HL-60/S4 (cell line): ENCODE results near the gene LMNTD1.
"Not testable (repeated sequence)": the region's sequence is repeated elsewhere in the genome, so short reads cannot be mapped to it uniquely, and the experiment has no call there.

Experiments
- in situ Hi-C: fragments of 300-500 bp; cut with MboI; formaldehyde crosslinking; loops from 2 replicates; pipeline ENCODE4 v1.14.3; 2022; ENCODE audit warnings: low sequenced_read_pairs

Gene LMNTD1

DNA sequence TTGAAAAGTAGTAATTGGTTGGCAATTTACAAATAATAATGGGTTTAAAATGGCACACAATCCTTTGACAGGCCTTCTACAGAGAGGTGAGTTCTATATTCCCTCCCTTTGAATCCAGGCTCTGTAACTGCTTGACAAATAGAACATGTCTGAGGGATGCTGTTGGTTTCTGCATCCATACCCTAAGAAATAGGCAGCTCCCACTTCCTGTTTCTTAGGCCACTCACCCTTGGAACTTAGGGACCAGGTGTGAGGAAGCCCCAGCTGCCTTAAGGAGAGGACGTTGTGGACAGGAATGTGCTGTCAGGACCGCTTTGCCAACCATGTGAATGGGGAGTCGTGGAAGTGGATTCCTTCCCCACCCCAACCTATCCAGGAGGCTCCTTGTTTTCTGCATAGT, 59.4 kb downstream of the LMNTD1 start:
- in situ Hi-C loops = no loop called here

DNA sequence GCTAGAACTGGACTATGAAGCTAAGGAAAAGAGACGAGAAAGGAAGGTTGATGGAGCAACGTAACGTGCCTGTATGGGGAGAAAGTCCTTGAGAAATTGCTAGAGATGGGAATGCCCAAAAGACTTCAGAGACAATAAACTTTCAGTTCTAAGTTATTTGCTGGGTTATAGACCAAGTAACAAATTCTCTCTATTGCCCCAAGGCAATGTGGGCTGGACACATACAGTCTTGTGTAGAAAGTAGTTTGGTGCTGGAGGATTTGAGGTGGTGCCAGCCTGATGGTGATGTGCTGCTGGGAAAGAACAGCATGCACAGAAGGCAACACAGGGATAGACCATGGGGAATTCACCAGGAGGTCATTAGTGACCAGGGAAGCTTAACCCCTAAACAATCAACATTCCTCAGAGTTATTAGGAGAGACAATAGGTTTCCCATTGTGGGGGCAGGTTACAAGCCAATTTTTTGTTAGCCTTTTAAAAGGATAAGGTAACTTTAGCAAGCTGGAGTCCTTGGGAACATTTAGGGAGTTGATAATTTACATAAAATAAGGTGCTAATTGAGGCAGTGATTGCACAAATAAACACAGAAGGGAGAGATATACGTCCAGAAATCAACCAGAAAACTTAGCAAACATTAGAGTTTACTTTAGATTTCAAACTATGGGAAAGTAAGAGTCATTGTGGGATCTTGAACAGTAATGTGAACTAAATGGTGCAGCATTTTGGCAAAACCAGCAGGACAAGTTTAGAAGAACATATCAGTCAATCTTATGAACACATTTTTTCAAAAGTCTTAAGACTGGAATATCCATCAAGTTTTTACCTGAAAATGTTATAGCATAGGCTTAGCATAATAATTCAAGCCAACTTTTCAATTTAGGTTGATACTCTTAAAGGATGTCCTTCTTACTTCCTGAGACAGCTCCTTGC, 61.4 kb downstream of the LMNTD1 start:
- in situ Hi-C loops = no loop called here

DNA sequence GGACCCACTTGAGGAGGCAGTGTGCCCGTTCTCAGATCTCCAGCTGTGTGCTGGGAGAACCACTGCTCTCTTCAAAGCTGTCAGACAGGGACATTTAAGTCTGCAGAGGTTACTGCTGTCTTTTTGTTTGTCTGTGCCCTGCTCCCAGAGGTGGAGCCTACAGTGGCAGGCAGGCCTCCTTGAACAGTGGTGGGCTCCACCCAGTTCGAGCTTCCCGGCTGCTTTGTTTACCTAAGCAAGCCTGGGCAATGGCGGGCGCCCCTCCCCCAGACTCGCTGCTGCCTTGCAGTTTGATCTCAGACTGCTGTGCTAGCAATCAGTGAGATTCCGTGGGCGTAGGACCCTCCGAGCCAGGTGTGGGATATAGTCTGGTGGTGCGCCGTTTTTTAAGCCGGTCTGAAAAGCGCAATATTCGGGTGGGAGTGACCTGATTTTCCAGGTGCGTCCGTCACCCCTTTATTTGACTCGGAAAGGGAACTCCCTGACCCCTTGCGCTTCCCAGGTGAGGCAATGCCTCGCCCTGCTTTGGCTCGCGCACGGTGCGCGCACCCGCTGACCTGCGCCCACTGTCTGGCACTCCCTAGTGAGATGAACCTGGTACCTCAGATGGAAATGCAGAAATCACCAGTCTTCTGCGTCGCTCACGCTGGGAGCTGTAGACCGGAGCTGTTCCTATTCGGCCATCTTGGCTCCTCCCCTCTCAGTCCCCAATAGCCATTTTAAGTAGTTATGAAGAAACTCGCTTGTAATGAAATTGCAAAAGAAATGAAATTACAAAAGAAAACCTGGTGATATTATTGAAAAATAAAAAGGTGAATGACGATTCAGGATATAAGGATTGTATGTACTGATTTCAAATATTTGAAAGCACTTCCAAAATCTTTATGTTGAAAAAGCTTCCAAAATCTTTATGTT, 63.9 kb downstream of the LMNTD1 start:
- in situ Hi-C loops = not testable (repeated sequence)

DNA sequence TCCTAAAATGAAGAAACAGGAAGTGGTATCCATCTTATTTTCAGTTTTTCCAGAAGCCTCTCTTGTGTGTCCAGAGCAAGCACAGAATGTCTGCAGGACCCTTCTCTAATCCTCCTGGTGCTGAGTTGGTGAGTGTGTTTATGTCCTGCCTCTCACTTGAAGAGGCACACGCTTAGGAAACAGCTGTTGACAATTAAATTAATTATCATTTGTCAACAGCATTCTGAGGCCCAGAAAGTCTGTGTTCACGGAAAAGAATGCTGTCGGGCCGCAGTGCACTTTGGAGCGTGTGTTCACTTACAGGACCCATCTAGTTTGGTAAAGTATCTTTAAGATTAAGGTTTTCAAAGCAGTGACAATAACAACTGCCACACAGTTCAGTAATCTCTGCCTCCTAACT, 70.5 kb downstream of the LMNTD1 start:
- in situ Hi-C loops = no loop called here

DNA sequence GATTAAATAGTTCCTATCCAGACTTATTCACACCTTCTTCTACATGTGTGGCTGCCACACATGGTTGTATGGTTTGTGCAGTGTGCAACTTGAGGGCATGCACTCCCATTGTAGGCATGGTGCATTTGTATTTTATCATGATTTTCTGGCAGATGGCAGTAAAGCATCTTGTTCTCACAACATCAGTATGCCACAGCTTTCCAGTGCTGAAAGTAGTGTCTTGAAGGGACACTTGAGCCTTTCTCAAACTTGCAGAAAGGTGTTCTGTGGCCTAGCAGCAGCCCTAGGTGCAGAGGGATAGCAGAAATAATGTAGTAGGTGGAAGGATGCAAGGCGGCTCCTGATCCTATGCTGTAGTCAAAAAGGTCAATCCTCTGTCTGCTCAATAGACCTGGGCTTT, 72.9 kb downstream of the LMNTD1 start:
- in situ Hi-C loops = no loop called here

DNA sequence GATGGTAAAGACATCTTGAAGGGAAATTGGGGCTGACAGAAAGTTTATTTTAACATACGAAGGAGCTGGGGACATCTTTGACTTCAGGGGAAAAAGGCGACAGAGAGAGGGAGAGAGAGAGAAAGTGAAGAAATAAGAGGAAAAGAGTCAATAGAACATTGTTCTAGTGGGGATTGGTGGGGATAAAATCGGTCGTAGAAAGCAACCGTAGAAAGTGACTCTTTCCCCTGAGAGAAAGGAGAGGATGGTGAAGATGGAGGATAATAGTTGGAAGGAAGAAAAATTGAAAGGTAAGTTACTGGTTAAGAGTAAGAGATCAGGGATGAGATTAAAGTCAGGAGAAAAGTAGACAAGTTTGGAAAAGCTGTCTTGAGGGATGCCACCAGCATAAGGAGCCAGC, 75.9 kb downstream of the LMNTD1 start:
- in situ Hi-C loops = no loop called here

DNA sequence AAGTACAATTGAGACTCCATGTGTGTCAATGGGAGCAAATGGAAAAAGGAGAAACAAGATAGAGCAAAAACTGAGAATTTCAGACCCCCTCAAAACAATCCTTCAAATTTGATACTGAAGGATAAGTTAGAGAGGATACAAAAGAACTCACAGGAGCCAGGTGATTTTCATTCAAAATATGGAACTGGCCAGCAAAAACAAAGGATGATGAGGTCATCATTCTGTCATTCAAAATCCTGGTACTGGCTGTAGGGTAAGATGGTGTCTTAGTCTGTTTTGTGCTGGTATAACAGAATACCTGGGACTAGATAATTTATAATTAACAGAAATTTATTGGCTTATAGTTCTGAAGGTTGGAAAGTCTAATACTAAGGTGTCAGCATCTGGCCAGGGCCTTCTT, 80.6 kb downstream of the LMNTD1 start:
- in situ Hi-C loops = no loop called here

DNA sequence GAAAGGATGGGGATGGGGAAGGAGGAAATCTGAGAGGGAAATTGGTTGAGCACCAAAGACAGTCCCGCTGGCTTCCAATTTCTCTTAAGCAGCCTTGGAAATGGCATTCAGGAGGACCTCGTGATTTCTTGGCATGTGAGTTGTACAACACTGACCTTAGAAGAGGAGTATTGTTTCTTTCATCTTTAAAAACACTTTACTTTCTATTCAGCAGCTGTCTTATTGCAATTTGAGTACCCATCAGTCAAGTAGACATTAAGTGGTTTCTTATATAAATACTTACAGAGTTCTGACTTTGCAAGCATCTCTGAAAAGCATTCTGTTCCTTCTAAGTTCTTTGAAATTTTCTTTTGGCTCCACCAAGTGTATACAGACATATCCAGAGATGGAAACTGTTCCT, 83.2 kb downstream of the LMNTD1 start:
- in situ Hi-C loops = no loop called here

DNA sequence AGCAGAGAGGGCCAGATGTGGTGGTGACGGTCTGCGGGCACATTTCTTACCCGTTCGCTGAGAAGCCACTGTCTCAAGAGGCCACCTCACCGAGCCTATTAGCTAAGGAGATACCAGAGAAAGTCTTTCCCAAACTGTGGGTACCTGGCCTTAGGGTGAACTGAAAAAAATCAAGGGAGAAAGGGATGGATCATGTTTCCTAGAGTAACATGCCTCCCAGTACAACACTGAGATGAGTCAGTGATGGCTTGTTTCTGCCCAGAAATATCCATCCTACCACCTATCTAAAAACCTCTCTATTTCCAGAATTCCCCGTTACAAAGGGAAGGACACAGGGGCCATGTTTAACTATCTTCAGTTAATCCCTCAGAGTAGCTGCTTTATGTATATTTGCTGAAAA, 83.7 kb downstream of the LMNTD1 start:
- in situ Hi-C loops = no loop called here

DNA sequence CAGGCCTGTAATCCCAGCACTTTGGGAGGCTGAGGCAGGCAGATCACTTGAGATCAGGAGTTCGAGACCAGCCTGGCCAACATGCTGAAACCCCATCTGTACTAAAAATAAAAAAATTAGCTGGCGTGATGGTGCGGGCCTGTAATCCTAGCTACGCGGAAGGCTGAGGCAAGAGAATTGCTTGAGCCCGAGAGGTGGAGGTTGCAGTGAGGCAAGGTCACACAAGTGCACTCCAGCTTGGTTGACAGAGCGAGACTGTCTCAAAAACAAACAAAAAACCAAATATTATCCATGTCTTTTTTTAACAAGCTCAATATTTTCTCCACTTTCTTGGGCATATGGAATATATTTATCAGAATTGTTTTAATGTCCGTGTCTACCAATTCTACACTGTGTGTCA, 89.6 kb downstream of the LMNTD1 start:
- in situ Hi-C loops = no loop called here

DNA sequence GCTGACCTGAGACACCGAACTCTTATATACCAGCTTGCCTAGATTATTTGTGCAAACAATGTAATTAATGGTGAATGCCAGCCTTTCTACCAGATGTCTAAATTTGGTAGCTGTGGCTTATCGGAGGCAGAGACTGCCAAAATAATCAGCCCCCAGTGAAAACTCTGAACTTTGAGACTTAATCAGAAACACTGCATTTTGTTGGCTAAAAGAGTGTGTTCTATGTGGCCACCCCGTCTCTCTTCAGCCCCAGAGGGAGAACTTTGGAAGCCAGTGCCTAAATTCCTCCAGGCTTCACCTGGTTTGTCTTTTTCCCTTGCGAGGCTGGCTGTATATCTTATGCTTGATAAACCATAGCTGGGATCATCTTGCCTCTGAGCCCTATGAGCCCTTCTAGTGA, 90.1 kb downstream of the LMNTD1 start:
- in situ Hi-C loops = no loop called here

DNA sequence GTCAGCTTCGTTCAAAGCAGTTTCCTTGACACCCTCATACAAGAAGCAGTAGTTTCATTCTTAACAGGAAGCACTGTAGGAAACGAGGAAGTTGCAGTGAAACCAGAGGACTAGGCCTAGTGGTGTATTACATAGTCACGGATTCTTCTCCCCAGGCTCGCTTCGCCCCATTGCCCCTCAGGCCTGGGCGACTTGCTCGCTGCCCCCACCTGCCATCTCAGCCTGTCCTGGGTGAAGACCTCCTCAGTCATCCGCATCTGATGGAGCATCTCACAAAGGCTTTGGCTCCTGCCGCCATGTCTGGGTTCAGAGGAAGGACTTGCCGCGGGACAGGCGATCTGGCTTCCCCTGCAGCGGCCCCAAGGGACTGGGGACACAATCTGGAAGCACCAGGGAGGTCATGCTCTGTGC, 93.5 kb downstream of the LMNTD1 start:
- in situ Hi-C loops = no loop called here

DNA sequence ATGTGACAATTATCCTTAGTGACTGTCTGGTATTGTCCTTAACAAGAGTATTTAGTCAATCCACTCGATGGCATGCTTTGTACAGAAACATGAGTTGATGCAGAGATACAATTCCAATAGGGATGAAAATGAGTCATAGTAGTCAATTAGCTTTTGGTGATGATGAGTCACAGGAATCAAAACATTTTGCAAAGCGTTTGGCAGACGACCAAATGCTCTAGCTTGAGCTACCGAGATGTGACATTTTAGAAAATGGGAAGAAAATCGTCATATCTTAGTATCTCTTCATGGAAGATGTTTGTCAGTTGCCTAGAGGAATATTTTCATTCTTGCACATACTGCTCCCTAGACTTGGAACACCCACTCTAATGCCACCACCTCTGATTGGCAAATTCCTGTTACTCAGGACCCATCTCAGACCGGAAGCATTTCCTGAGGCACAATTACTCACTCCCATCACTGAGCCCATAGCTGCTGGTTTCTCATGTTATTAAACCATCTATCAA, 95.0 kb downstream of the LMNTD1 start:
- in situ Hi-C loops = no loop called here

DNA sequence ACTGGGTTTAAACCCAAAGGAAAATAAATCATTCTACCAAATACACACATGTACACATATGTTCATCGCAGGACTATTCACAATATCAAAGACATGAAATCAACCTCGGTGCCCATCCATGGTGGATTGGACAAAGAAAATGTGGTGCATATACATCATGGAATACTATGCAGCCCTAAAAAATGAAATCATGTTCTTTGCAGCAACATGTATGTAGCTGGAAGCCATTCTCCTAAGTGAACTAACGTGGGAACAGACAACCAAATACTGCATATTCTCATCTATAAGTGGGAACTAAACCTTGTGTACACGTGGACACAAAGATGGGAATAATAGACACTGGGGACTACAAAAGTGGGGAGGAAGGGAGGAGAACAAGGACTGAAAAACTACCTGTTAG, 96.6 kb downstream of the LMNTD1 start:
- in situ Hi-C loops = no loop called here

DNA sequence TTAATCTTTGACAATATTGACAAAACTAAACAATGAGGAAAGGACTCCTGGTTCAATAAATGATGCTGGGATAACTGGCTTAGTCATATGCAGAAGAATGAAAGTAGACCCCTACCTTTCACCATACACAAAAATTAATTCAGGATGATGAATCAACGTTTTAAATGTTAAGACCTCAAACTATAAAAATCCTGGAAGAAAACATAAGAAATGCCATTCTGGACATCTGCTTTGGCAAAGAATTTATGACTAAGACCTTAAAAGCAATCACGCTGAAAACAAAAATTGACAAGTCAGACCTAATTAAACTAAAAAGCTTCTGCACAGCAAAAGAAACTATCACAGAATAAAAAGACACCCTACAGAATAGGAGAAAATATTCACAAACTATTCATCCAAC, 97.4 kb downstream of the LMNTD1 start:
- in situ Hi-C loops = no loop called here

DNA sequence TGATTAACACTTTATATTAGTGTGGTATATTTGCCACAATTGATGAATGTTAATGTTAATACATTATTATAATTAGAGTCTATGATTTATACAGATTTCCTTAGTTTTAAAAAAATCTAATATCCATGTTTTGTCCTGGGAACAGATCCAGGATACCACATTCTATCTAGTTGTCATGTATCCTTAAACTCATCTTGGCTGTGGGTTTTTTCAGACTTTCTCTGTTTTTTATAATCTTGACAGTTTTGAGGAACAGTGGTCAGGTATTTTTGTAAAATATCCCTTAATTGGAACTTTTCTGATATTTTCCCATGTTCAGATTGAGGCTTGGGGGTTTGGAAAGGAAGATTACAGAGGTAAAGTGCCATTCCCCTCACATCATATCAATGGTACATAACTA, 104.1 kb downstream of the LMNTD1 start:
- in situ Hi-C loops = loop anchor here (25.0 kb wide), 1 partner anchor 563 kb away; no protein-coding TSS in a partner anchor

DNA sequence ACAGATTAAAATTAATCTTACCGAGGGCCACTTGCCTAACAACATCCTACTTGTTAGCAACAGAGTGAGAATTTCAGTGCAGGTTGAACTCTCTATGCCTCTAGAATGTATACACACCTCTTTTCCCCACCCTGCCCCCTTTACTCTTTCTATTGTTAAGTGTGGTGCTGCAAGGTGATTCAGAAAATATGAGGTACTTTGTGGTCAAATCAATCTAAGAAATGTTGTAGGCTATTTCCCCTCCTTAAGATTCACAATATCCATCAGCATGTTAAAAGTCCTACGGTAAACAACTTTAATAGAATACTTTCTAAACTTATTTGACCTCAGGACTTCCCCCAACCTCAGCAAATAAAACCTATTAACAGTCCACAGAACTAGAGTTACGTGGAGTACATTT, 106.0 kb downstream of the LMNTD1 start:
- in situ Hi-C loops = loop anchor here (25.0 kb wide), 1 partner anchor 565 kb away; no protein-coding TSS in a partner anchor

DNA sequence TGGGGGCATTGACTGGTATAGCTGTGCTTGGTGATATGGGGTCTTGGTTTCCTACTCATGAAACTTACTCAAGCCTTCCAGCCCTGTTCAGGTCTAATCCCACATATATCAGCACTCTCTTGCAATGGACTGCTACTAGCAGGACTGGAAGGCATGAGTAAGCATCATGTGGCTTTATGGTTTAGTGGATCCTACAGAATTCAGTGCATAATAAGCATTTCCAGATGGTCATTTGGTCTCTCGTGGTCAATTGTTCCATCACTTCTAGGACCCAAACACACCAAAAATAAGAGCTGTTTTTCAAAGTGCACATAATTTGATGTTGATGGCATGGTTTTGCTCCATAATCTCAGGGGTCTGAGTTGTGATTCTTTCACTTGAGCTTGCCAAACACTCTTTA, 114.4 kb downstream of the LMNTD1 start:
- in situ Hi-C loops = loop anchor here (25.0 kb wide), 1 partner anchor 574 kb away; no protein-coding TSS in a partner anchor

DNA sequence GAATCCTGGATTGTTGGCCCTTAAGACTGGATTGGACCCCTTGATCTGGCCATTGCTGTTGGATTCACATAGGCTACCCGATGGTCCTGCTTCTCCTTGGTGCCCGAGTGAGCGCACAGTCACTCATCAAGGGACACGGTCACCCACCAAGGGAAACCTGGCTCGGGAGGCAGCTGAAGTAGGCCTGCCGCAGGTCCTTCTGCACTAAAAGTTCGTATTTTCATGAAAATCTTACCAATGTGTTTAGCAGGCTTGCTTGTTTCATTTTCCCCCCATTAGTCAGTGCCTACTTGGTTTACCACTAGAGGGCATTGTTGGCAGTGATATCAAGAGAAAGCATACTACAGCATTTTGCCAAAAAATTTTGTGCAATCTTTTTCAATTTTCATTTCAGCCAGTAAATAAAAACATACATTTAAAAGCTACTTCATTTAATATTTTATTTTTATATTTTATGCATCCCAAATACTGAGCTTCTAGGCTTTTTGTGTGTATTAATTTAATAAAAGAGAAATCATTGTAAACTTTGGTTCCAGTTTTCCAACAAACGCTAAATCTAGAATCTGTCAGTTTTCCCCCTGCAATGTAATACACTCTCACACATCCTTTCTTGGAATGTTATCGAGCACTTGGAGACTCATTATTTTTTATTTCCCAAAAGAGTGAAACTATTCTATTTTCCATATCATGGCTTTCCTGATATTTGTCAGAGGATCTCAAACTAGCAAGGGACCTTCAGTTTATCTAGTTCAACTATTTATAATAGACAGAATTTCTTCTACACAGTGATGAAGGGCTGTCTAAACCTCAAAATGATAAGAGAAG, 116.7 kb downstream of the LMNTD1 start:
- in situ Hi-C loops = loop anchor here (25.0 kb wide), 1 partner anchor 576 kb away; no protein-coding TSS in a partner anchor

DNA sequence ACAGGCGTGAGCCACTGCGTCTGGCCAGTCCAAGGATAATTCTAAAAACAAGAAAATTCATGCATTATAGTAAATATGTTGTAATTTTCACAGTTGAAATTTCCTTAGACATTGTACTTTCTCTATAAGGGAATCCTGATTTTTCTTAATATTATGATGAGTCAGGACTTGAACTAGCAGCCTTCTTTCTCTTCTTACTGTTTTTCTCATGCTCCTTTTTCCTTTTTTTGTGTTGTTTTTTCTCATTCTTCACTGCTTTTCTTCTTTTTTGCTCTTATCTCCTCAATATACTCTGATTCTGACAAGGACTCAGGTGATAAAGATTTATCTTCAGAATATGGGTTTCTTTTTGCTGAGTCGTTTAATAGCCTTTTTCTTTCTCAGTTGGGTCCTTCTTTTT, 117.7 kb downstream of the LMNTD1 start:
- in situ Hi-C loops = loop anchor here (25.0 kb wide), 1 partner anchor 577 kb away; no protein-coding TSS in a partner anchor
